Muscle layer of duodenum (tissue), 2 donors: ENCODE results near the gene SLC2A8.

Experiments used
- H3K27ac ChIP-seq: one replicate; pipeline ENCODE4 v1.7.0; 2013; ENCODE audit warnings: mild to moderate bottlenecking, low read length
- H3K27me3 ChIP-seq: one replicate; pipeline ENCODE4 v1.7.0; 2013; ENCODE audit warnings: low read depth, mild to moderate bottlenecking, control low read depth, low read length
- H3K36me3 ChIP-seq, 2 donors: one replicate each; pipeline ENCODE4 v1.7.0; 2013; ENCODE audit warnings: low read length in 2 of 2, control low read depth in 1 of 2, mild to moderate bottlenecking in 1 of 2; ENCODE audit not compliant: insufficient read depth in 2 of 2, control insufficient read depth in 1 of 2
- H3K4me1 ChIP-seq, 2 donors: one replicate each; pipeline ENCODE4 v1.7.0; 2013; ENCODE audit warnings: low read length in 2 of 2, mild to moderate bottlenecking in 2 of 2, control low read depth in 1 of 2, moderate library complexity in 1 of 2; ENCODE audit not compliant: insufficient read depth in 2 of 2, control insufficient read depth in 1 of 2
- H3K4me3 ChIP-seq, 2 donors: one replicate each; pipeline ENCODE4 v1.7.0; 2013; ENCODE audit warnings: low read length in 2 of 2, low read depth in 1 of 2, mild to moderate bottlenecking in 1 of 2
- H3K9me3 ChIP-seq, 2 donors: one replicate each; pipeline ENCODE4 v1.7.0; 2013; ENCODE audit warnings: low read length in 2 of 2, control low read depth in 1 of 2, mild to moderate bottlenecking in 1 of 2; ENCODE audit not compliant: control insufficient read depth in 1 of 2
- donor health status: healthy.

The SLC2A8 gene

GRCh38 chr9:127361561-127361960 is 35.4 kb upstream of the SLC2A8 start:
- Histone ChIP-seq H3K4me1 (no peaks in the 10 kb centered on the region), H3K4me3 (no peak overlapping the region), H3K36me3 (peaks cover 4 to 16% of the 10 kb centered on the region in 2 donors), H3K27me3 (no peaks in the 10 kb centered on the region), H3K9me3 (no peaks in the 10 kb centered on the region), H3K27ac (no peak overlapping the region)

- Histone ChIP-seq H3K9me3 (no peaks in the 10 kb centered on the region), H3K4me1 (no peaks in the 10 kb centered on the region), H3K27ac (no peak overlapping the region), H3K27me3 (no peaks in the 10 kb centered on the region), H3K4me3 (no peak overlapping the region), H3K36me3 (peaks cover 3 to 8% of the 10 kb centered on the region in 2 donors)
These were observed 34.1 kb upstream of the SLC2A8 start for GRCh38 chr9:127362829-127363228.

- H3K27ac ChIP-seq: no peak overlapping the region
- no peaks in the 10 kb centered on the region for H3K27me3 ChIP-seq
- H3K4me3 ChIP-seq: no peak overlapping the region
- H3K4me1 ChIP-seq: no peaks in the 10 kb centered on the region
- H3K36me3 ChIP-seq: peaks cover 0 to 9% of the 10 kb centered on the region in 2 donors
- no peaks in the 10 kb centered on the region for H3K9me3 ChIP-seq
These were observed 31.5 kb upstream of the SLC2A8 start for GRCh38 chr9:127365461-127365860.

- Histone ChIP-seq H3K4me1 (no peaks in the 10 kb centered on the region), H3K27ac (no peak overlapping the region), H3K9me3 (no peaks in the 10 kb centered on the region), H3K4me3 (no peak overlapping the region), H3K27me3 (no peaks in the 10 kb centered on the region), H3K36me3 (peaks cover 0 to 11% of the 10 kb centered on the region in 2 donors)
These were observed 30.4 kb upstream of the SLC2A8 start for GRCh38 chr9:127366594-127366993.

- Histone ChIP-seq H3K9me3 (no peaks in the 10 kb centered on the region), H3K27me3 (no peaks in the 10 kb centered on the region), H3K4me3 (no peak overlapping the region), H3K4me1 (no peaks in the 10 kb centered on the region), H3K27ac (no peak overlapping the region), H3K36me3 (peaks cover 0 to 11% of the 10 kb centered on the region in 2 donors)
These were observed 28.0 kb upstream of the SLC2A8 start for GRCh38 chr9:127368852-127369402.

DNA sequence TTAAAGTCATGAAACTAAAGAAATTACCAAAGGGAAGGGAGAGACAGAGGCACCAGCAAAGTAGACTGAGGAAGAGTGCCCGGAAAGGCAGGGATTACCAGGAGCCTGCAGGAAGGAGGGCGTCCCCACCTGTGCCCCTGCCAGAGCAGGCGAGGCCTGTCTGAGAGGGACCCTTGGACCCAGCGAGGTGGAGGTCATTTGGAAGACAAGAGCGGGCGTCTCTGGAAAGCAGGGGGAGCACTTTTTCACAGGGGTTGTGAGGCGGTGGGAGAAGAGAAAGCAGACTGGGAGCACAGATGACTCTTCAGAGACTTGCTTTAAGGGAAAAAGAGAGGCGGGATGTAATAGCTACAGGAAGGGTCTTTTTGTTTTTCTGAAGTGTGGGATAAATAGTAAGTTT is 27.5 kb upstream of the SLC2A8 start:
- Histone ChIP-seq H3K9me3 (no peaks in the 10 kb centered on the region), H3K27me3 (no peaks in the 10 kb centered on the region)

GRCh38 chr9:127370147-127370579 is 26.8 kb upstream of the SLC2A8 start:
- peaks cover 0 to 11% of the 10 kb centered on the region in 2 donors for H3K36me3 ChIP-seq
- no peaks in the 10 kb centered on the region for H3K4me1 ChIP-seq
- no peak overlapping the region for H3K4me3 ChIP-seq
- H3K9me3 ChIP-seq: no peaks in the 10 kb centered on the region
- H3K27me3 ChIP-seq: no peaks in the 10 kb centered on the region
- H3K27ac ChIP-seq: no peak overlapping the region

More for the DNA sequence above, 27.5 kb upstream of the SLC2A8 start:
- Histone ChIP-seq H3K4me1 (no peaks in the 10 kb centered on the region), H3K27ac (no peak overlapping the region), H3K36me3 (peaks cover 0 to 11% of the 10 kb centered on the region in 2 donors), H3K4me3 (no peak overlapping the region)

GRCh38 chr9:127370672-127371648 is 26.0 kb upstream of the SLC2A8 start:
- Histone ChIP-seq H3K9me3 (no peaks in the 10 kb centered on the region), H3K4me3 (no peak overlapping the region), H3K27ac (no peak overlapping the region), H3K36me3 (peaks cover 0 to 11% of the 10 kb centered on the region in 2 donors), H3K4me1 (no peaks in the 10 kb centered on the region), H3K27me3 (no peaks in the 10 kb centered on the region)

GRCh38 chr9:127380479-127380878 is 16.5 kb upstream of the SLC2A8 start:
- H3K27me3 ChIP-seq: no peaks in the 10 kb centered on the region
- no peaks in the 10 kb centered on the region for H3K4me1 ChIP-seq
- no peaks in the 10 kb centered on the region for H3K9me3 ChIP-seq
- no peaks in the 10 kb centered on the region for H3K36me3 ChIP-seq
- no peak overlapping the region for H3K27ac ChIP-seq
- no peak overlapping the region for H3K4me3 ChIP-seq

- Histone ChIP-seq H3K9me3 (no peaks in the 10 kb centered on the region), H3K27ac (no peak overlapping the region), H3K4me3 (no peak overlapping the region), H3K4me1 (no peaks in the 10 kb centered on the region), H3K36me3 (no peaks in the 10 kb centered on the region), H3K27me3 (no peaks in the 10 kb centered on the region)
These were observed 14.4 kb upstream of the SLC2A8 start for GRCh38 chr9:127382541-127382940.

DNA sequence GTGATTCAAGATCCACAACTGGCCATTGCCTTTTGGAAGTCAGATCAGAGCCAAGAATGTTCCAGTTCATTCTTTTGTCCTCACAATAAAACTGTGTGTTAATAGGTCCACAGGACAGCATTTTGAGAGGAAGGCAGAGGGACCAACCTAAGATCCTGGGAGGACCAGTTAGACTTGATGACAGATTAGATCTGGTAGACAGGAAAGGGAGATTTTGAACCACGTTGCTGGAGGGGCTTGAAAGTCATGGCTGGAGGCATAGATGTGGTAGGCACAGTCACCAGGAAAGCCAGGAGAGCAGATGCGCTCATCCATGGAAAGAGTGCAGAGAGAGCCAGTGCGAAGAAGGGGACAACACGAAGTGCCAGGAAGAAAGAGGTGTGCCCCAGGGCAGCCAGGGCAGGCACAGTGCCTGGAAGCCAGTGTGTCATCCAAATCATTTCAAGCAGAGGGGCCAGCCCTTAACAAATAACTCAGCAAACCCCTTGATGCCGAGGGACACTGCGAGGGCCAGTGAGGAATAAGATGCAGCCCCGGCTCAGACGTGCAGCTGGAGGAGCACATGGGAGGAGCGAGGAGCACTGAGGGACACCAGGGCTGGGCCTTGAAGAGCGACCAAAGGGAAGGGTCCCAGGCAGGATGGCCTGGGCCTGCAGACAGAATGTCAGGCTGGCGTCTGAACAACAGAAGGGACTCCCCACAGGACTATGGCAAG is 12.8 kb upstream of the SLC2A8 start:
- no peak overlapping the region for H3K4me3 ChIP-seq
- no peaks in the 10 kb centered on the region for H3K36me3 ChIP-seq
- no peak overlapping the region for H3K27ac ChIP-seq
- H3K27me3 ChIP-seq: no peaks in the 10 kb centered on the region
- H3K9me3 ChIP-seq: no peaks in the 10 kb centered on the region
- peaks cover 0 to 6% of the 10 kb centered on the region in 2 donors for H3K4me1 ChIP-seq
